Stomach (tissue), 4 donors: Measurements from ENCODE around the gene KRT76.

ENCODE experiments used
- CTCF ChIP-seq, 7 experiments: fragments of 450-650 bp in 4 of 7; fragments of 200-600 bp in 3 of 7; sonication (generic) in 3 of 7; IDR thresholded peaks; one replicate each; pipeline ENCODE4 v1.5.1; 2016 to 2019; ENCODE audit warnings: antibody characterized with exemption in 7 of 7, control low read depth in 2 of 7, mild to moderate bottlenecking in 1 of 7
- POLR2A ChIP-seq, 4 donors: fragments of 450-650 bp; IDR thresholded peaks; one replicate each; pipeline ENCODE4 v1.6.1; 2016; ENCODE audit warnings: antibody characterized with exemption in 4 of 4, control low read depth in 2 of 4, mild to moderate bottlenecking in 1 of 4, moderate library complexity in 1 of 4

GRCh38 chr12:52800259-52800917, 23.2 kb upstream of the KRT76 start:
- TF ChIP-seq CTCF (IDR thresholded peaks at IDR 0.05), result no peak
- TF ChIP-seq POLR2A (IDR thresholded peaks at IDR 0.05), result no peak
